NCI-H2081 (cell line): Measurements from ENCODE around the gene FIS1.

Experiments used
- DNase-seq, 2 experiments: peaks; one replicate each; lab custom pipeline; 2025; lab: John Stamatoyannopoulos, UW

FIS1 gene

DNA sequence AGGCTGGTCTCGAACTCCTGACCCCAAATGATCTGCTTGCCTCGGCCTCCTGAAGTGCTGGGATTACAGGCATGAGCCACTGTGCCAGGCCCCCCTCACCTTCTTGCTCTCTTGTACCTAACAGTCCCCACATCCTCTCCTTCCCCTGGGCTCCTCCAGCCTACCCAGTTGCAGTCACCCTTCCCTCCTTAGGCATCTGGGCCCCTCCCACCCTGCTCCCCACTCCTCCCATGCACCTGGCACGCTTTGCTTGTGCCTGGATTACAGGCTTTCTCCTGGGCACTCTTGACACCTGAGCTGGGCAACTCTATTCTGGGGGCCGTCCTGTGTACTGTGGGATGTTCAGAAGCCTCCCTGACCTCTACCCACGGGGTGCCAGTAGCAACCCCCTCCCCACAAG lies 10.2 kb downstream of the FIS1 start:
- DNase-seq: no peak

DNA sequence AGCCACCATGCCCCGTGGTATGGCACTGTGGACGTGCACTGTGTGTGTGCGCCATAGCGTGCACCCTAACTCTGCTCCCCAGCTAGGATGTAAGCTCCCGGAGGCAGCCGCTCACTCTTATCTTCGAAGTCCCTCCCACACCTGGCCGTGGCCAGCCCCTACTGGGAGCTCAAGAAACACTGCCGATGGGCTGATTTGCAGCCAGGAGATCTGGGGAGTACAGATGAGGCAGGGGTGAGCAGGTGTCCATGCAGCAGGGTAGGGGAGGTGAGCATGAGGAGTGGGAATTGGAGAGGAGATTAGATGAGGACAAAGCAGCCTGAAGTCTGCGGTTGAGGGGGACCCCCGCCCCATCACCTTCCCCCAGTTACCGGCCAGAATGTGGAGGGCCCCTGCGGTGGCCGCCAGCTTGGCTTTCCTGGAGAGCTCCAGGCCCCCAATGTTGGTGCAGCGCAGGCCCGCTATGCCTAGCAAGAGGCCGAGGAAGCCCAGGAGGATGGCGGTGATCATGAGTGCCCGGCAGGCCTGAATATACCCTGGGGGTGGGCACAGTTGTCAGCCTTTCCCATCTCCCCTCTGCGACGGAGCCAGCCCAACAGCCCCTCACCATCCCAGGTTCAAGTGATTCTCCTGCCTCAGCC lies 10.9 kb downstream of the FIS1 start:
- no peak for DNase-seq

DNA sequence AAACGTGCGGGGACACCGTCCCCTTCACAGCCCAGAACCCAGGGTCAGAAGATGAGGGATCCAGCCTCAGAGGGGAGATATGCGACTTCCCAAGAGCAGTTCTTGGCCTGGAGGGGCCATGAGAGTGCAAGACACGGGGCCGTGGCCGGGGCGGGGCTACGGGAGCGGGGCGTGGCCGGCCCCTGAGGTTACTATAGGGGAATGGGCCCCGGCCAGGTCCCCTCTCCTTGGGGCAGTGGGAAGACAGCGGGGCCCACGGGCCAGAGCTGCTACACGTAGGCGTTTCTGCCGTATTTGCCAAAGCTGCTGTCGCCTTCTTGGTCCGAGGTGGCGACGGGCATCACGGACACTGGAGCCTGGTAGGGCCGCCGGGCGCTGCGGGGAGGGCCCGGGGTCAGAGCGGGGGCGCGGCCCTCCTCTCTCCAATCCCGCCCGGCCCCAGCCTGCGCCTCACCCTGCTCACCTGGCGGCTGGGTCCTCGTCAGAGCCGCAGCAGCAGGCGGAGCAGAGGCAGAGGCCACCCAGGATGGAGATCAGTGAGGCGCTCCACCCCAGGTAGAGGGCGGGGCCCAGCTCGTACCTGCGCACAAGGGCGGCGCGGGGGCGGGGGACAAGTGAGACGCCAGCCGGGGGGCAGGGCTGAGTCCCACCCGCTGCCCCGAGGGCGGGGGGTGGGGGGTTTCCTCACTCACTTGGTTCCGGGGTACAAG lies 12.6 kb downstream of the FIS1 start:
- peak; percentile 69 to 76 for DNase-seq

DNA sequence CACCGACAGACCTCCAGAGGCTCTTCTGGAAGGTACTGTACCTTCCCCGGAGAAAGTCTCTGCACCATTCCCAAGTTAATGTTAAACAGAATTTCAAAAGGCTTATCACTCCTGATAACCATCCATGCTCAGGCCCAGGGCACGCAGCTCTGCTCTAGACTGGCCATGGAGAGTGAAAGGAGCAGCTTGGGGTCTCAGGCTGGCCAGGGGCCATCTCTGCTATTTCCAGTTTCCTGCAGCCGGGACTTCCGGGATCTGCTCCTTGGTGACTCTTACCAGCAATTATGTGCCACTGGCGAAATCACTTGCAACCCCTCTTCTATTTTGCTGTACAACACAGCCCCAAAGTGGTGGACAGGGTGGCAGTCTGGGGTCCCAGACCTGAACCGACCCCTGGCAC lies 13.2 kb downstream of the FIS1 start:
- DNase-seq: no peak

DNA sequence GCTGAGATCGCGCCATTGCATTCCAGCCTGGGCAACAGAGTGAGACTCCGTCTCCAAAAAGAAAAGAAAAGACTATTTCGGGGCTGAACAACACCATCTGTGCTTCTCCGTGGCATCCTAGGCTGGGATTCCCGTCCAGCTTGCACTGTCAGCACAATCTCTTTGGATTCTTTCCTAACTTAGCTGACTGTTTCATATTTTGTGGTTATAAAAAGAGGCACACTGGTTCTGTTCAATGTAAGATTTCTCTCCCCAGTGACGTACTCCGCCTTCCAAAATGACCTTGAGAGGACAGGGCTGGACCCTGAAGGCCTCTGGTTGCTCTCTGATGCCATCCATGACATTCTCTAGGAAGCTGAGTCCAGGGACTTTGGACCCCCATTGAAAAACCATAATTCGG lies 18.2 kb downstream of the FIS1 start:
- no peak for DNase-seq

DNA sequence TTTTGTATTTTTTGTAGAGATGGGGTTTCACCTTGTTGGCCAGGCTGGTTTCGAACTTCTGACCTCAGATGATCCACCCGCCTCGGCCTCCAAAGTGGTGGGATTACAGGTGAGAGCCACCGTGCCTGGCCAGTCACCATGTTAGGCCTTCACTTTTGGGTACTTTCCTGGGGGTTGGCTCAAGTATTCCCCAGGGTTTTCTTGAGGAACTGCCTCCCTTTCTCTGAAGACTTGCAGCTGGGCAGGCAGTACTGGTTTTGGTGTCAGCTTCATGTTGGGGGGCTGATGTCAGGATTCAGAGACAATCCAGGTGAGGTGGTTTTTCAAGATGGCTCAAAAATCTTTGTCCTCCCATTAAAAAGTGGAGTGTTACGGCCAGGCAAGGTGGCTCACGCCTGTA lies 19.2 kb downstream of the FIS1 start:
- DNase-seq: no peak

DNA sequence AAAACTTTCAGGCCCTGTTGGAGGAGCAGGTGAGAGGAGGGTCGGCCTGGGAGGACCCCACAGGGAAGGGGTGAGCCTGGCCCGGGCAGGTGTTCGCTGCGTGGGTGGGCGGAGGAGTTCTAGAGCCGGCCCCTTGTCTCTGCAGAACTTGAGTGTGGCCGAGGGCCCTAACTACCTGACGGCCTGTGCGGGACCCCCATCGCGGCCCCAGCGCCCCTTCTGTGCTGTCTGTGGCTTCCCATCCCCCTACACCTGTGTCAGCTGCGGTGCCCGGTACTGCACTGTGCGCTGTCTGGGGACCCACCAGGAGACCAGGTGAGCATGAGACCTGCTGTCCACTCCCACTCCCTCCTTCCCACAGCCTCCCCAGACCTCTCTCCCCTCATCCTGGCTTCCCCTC lies 21.4 kb downstream of the FIS1 start:
- no peak for DNase-seq

DNA sequence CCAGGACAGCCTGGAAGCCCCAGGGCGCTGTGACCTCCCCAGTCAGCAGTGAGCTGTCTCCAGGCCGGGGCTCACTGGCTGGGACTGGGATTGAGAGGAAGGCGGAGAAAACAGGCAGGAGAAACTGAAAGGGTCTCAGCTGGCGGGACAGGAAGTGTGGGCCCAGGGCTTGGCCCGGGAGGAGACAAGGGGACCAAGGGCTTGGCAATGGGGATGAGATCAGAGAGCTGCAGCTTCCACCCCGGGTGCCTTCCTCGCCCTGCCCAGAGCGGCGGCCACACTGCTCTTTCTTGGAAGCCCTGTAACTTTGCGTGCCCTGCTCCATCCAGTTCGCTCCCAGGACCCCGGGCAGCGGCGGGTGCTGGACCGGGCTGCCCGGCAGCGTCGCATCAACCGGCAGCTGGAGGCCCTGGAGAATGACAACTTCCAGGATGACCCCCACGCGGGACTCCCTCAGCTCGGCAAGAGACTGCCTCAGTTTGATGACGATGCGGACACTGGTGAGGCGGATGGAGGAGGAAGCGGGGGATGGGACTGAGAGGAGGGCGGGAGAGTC lies 22.5 kb downstream of the FIS1 start:
- DNase-seq: no peak

DNA sequence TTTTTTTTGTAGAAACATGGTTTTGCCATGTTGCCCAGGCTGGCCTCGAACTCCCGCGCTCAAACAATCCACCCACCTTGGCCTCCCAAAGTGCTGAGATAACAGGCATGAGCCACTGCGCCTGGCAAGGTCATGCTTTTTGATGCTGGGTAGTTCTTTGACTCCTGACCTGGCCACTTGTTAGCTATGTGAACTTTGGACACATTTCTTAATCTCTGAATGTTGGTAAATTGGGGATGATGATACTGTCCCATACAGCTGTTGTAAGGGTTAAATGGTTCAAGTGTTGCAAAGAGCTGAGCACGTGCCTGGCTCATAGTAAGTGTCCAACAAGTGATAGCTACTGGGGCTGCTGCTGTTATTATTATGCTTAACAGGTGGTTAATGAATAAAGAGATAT lies 24.6 kb downstream of the FIS1 start:
- DNase-seq: no peak

DNA sequence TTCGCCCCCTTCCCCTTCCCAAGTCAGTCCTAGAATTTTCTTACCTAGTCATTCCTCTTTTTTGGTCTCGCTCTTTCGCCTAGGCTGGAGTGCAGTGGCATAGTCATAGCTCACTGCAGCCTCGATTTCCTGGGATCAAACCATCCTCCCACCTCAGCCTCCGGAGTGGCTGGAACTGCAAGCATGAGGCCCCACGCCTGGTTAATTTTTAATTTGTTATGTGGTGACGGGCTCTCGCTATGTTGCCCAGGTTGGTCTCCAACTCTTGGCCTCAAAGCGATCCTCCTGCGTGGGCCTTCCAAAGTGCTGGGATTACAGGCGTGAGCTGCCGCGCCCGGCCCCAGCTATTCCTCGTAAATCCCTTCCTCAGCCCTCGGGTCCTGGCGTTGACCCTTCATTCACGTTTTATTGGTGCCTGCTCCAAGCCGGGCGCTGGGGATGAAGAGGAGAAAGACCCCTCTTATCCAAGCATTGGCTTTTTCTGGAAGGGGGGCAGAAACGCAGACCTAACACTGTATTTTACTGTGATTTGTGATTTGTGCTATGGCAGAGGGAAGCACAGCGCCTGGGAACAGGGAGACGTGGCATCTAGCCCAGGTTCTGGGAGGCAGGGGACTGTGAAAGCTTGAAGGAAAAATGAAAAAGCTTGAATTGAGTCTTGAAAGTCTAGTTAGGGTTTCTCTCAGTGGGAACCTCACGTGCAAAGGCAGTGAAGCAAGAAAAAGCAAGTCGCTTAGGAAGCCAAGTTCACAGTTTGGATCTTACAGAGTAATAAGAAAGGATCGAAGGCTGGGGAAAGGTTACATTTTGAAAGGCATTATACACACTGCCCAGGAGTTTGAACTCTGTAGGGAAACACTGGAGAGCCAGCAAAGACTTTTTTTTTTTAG lies 26.4 kb downstream of the FIS1 start:
- no peak for DNase-seq

DNA sequence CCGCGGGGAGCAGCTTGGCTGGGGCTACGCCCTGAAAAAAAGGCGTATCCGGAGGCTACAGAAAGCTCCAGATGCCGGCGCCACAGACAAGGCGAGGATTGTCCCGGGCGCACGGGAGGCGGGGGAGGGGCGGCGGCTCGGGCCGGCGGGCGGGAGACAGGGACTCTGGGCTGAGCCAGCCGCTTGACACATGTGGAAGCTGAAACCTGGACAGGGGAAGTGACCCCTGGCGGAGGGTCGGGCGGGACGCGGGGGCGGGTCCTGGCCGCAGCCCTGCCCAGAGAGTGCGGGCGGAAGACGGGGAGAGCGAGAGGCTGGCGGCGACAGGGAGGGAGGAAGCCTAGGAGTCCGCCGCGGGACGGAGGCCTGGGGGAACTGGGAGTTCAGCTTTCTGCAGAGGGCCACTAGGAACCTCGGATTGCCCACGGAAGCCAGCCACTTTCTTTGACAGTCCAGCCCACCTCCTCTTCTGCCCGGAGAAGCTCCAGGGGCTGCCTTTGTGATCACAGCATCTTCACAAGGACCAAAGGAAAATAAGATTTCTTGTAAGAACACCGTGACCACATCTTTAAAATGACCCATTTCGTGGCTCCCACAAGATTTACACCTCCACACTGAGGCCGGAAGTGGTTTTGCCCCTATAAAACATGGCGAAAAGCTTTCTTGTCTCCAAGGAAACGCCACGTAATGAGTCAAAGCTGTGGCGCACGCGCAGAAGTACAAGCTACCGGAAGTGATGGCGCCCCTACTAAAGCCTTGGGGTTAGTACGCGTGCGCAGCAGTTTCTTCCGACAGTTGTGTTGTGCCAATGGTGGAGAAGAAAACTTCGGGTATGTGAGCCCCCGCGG lies 27.3 kb downstream of the FIS1 start, which contains the start of the genes PLOD3 and ZNHIT1:
Gene PLOD3 (minus strand): TSS at position 194 of the 848 bp plus-strand sequence. CDS start 307 bp downstream, outside the sequence.
Gene ZNHIT1 (plus strand): TSS at position 778 of the 848 bp plus-strand sequence. CDS start 31 bp downstream, at position 809.
- DNase-seq: peak; percentile 99

DNA sequence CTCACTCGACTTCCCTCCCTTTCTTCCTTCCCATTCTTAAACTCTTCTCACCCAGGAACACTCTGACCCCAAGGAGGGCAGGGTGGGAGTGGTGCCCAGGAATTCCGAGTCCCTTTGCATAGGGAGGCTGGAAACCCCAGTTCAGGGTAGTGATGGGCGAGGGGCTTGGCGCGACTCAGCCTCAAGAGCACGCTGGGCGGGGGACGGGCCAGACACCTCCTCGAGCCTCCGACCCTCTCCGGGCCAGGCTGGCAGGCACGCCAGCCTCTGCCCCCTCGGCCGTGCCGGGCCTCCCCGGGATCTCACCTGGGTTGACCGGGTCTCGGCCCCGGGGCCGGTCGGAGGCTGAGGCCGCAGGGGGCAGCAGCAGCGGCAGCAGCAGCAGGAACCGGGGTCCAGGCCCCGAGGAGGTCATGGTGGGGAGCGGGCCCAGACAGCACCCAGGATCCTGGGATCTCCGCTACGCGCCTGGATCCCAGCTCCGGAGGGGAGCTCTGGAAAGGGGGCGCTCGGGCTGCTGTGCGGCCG lies 28.0 kb downstream of the FIS1 start:
- DNase-seq: no peak

DNA sequence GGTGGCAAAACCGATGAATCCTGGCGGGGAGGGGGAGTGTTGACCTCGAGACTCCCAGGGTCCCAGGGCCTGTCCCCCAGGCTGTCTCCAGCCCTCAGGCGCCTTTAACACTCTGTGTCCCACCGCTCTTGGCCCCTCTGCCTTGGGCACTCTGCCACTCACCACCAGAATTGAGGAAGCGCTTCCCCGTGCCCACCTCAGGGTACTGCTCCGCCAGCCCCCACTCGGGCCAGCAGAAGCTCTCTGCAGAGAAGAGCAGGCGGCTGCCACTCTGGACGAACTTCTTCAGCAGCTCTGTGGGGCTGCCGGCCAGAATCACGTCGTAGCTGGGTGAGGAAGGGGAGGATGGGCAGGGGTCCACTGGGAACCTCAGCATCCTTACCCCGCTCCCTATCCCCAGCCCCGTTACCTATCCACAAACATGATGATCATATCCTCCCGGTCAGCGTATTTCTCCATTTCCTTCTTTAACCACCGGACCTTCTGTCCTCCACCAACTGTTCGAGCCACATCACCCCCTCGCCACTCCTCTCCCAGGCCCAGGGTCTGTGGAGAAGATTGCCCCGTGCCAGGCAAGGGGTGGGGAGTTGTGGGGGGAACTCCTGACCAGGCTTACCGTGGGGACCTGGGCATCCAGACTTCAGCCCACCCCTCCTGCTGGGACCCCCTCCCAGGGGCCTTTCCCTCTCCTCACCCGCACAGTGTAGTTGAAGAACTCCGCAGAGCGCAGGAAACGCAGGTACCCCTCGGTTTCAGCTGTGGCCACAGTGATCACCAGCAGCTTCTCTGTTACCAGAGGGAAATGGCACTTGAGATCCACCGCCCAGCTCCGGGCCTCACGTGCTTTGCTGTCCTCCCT lies 28.7 kb downstream of the FIS1 start:
- no peak for DNase-seq

DNA sequence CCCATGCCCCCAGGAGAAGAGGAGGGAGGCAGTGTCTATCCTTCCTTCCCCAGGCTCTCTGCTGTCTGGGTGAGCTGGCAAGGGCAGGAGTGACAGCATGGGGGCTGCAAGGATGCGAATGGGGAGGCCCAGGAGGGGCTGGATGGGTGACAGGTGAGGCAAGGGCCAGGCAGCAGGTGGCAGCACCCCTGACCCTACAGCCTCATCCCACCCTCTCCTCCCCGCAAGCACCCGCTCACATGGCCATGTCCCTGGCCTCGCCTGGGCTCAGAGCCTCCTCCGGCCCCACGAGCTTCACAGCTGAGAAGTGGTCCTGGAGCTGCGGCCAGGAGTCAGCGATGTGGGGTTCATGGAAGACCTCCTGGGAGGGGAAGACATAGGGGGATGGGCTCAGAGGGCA lies 32.9 kb downstream of the FIS1 start:
- DNase-seq: no peak

DNA sequence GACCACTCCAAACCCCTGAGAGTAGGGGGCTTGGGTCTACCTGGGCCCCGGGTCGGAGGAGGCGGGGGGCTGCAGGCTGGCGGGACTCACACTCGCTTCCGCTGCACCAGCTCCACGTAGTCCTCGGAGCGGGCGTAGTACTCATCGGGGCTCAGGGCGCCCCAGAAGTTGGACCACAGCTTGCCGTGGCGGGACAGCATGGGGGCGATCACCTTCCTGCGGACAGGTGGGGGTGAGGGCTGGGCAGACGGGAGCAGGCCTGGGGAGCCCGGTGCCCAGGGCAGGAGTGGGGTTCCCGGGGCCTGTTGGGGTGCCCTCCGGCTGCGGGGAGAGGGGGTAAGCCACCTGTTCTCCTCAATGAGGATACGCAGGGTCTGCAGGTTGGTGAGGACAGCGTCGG lies 33.4 kb downstream of the FIS1 start:
- no peak for DNase-seq

DNA sequence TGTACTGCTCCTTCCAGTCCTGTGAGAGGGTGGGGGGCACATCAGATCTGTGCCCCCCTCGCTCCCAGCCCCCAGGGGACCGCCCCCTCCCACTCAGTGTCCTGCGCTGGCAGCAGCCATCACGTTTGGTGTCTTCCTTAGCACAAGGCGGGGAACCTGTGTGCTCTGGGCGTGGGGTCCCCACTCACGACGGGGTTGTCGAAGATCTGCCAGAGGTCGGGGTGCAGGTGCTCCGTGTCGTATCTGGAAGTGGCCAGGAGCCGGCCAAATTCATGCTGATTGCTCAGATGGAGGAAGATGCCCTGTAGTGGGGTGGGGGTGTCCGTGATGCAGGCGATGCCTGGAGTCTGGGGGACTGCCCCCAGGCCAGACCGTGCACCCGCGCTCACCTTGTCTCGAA lies 34.7 kb downstream of the FIS1 start:
- DNase-seq: no peak

DNA sequence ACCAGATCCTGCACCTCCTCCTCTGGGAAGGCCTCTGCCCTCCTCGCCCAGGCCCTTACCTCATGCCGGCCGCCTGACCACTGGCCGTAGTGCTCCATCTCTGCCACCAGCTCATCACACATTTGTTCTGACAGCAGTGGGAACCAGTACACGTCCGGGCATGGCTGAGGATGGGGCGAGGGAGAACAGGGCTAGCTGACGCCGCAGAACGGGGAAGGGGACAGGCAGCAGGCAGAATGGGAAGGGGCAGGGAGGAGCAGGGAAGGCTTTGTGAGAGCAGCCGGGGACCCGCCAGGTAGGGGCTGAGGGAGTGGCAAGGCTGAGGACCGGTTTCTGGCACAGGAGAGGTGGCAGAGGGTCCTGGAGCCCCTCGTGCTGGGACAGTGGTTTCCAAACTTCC lies 36.1 kb downstream of the FIS1 start:
- DNase-seq: no peak

DNA sequence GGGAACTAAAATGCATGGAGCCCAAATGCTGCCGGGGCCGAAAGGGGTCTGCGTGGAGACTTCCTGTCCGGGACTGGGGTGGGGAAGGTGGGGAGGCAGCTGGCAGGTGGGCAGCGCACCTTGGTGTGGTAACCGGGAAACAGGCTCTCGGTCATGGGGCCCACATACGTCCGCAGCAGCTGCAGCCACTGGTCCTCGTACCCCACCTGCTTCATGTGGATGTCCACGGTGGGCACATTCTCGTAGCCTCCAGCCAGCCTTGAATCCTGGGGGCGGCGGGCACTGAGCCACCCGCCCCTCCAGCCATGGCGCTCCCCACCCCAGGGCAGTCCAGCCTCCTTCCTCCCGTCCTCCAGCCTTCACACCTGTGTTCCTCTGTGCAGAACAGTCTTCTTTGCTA lies 37.4 kb downstream of the FIS1 start:
- DNase-seq: no peak

DNA sequence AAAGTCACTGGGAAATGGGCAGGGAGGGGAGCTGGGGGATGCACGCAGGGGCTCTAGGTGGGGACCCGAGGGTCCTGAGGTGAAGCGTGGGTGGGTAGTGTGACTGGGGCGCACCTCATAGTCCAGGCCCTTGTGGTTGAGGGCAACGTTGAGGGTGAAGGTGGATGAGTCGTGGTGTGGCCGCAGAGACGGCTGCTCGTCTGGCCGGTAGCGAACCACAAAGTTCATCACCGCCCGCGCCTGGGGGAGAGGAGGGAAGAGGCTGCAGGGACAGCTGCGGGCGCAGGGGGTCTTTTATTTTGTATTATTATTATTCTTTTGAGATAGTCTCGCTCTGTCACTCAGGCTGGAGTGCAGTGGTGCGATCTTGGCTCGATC lies 38.2 kb downstream of the FIS1 start:
- DNase-seq: no peak
